GM18517 (cell line): ENCODE measurements around the gene SCARF2.
"Not testable (repeated sequence)": the region's sequence is repeated elsewhere in the genome, so short reads cannot be mapped to it uniquely, and the experiment has no call there.

Source experiments
- ATAC-seq: cut with Tn5 transposase; IDR thresholded peaks from one replicate; pipeline ENCODE4 v1.9.1; 2021; ENCODE audit warnings: mild to moderate bottlenecking, moderate library complexity; ENCODE audit not compliant: unreplicated experiment

The SCARF2 gene

GRCh38 chr22:20463324-20464095 is 25.9 kb upstream of the SCARF2 start:
- no peak for ATAC-seq

- ATAC-seq, result no peak
These were observed 22.2 kb upstream of the SCARF2 start for GRCh38 chr22:20459862-20460261.

- no peak for ATAC-seq
These were observed 21.5 kb upstream of the SCARF2 start for GRCh38 chr22:20459152-20459542.

- ATAC-seq, result no peak
These were observed 21.0 kb upstream of the SCARF2 start for GRCh38 chr22:20458530-20459151.

GRCh38 chr22:20457506-20458240 is 20.0 kb upstream of the SCARF2 start:
- no peak for ATAC-seq

- no peak for ATAC-seq
These were observed 19.1 kb upstream of the SCARF2 start for GRCh38 chr22:20456722-20457076.

GRCh38 chr22:20456064-20456721 is 18.6 kb upstream of the SCARF2 start:
- ATAC-seq, result no peak

- ATAC-seq, result no peak
These were observed 18.1 kb upstream of the SCARF2 start for GRCh38 chr22:20455709-20456063.

- ATAC-seq, result no peak
These were observed 15.6 kb upstream of the SCARF2 start for GRCh38 chr22:20453222-20453621.

- ATAC-seq, result no peak
These were observed 14.3 kb upstream of the SCARF2 start for GRCh38 chr22:20451920-20452319.

GRCh38 chr22:20451129-20451778 is 13.6 kb upstream of the SCARF2 start:
- not testable (repeated sequence) for ATAC-seq

- no peak for ATAC-seq
These were observed 12.9 kb upstream of the SCARF2 start for GRCh38 chr22:20450551-20450906.

- no peak for ATAC-seq
These were observed 12.4 kb upstream of the SCARF2 start for GRCh38 chr22:20449819-20450550.

- ATAC-seq, result no peak
These were observed 11.0 kb upstream of the SCARF2 start for GRCh38 chr22:20448630-20449029.

- ATAC-seq, result no peak
These were observed 8.9 kb upstream of the SCARF2 start for GRCh38 chr22:20446383-20446970.

- no peak for ATAC-seq
These were observed 6.7 kb upstream of the SCARF2 start for GRCh38 chr22:20444325-20444724.

GRCh38 chr22:20442485-20443284 is 5.1 kb upstream of the SCARF2 start:
- ATAC-seq, result no peak

- no peak for ATAC-seq
These were observed 4.2 kb upstream of the SCARF2 start for GRCh38 chr22:20441631-20442484.
